GM18858 (cell line): ENCODE data around the gene PTMA.
"Not testable (repeated sequence)": the region's sequence is repeated elsewhere in the genome, so short reads cannot be mapped to it uniquely, and the experiment has no call there.

ENCODE experiments used
- ATAC-seq: cut with Tn5 transposase; IDR thresholded peaks from one replicate; pipeline ENCODE4 v1.9.1; 2021; ENCODE audit not compliant: unreplicated experiment

Gene PTMA

GRCh38 chr2:231714639-231715498 is 6.5 kb downstream of the PTMA start:
- ATAC-seq = no peak

- no peak for ATAC-seq
These were observed 7.1 kb downstream of the PTMA start for GRCh38 chr2:231715499-231715837.

DNA sequence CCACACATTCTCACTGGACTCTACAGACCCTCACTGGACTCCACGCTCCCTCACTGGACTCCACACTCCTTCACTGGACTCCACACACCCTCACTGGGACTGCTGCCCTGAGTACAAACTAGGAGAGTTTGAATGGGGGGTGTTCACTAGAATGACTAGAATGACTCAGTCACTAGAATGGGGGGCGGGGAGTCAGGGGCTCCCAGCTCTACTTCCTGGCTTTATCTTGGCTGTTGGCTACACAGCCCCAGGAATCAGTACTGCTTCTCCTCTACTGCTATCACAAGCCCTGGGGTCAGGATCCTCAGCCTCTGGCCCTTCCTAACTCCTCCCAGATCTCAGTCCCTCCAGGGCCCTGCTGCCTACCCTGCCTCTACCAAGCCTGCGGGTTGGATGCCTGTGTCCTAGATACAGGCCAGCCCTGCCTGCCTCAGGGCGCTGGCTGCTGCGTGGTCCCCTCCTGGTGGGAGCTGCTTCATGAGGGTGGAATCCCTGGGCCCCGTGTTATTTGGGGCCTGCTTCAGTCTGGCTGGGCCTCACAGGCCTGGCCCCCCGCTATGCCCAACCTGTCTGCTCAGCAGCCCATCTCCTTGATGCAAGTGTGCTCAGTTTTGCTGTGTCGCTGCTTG is 7.8 kb downstream of the PTMA start:
- ATAC-seq = no peak

- ATAC-seq = no peak
These were observed 8.4 kb downstream of the PTMA start for GRCh38 chr2:231716666-231717280.

- no peak for ATAC-seq
These were observed 9.2 kb downstream of the PTMA start for GRCh38 chr2:231717281-231718171.

DNA sequence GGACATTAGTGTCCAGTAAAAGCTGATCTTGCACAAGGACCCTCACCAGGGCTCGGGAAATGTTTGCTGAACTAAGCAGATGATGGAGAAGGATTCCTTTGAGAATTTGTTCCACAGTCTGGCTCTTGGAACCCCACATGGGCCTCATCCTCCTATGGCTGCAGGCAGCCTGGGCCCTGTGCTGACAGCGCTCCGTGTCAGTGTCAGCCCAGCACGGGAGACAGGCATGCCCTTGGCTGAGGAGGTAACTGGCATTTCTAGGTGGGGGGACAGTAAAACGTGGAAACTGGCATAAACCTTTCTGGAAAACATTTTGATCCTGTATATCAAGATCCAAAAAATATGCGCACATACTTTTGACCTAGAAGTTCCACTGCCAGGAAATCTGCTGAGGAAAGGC is 10.5 kb downstream of the PTMA start:
- ATAC-seq = no peak

DNA sequence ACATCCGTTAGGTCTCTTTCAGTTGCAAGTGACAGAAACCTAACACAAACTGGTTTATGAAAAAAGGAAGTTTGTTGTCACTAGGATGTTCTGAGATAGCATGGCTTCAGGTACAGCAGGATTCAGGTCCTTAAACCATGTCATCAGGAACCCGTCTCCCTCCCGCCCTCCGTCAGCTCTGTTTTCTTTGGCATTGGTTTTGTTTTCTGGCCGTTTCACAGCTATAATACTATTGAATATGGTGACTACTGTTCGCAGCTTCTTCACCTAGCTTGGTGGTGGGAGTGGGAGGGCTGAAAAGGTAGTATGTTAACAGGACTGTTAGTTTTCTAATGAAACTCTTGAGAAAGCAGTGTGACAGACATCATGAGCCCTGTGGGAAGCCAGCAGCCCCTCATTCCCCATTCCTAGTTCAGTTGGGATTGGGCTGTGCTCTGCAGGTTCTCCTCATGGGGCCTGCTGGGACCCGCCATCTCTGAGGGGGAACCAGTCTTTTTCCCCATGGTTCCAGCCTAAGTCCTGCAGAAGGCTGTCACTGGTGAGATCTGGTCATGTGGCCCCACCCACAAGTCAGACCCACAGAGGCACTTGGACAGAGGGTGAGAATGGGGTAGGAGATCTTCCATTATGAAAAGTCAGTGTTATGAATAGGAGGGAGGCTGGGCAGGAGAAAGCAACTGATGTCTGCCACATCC is 12.1 kb downstream of the PTMA start:
- ATAC-seq = peak; percentile 3

- peak; percentile 67 for ATAC-seq
These were observed 13.0 kb downstream of the PTMA start for GRCh38 chr2:231720987-231721966.

DNA sequence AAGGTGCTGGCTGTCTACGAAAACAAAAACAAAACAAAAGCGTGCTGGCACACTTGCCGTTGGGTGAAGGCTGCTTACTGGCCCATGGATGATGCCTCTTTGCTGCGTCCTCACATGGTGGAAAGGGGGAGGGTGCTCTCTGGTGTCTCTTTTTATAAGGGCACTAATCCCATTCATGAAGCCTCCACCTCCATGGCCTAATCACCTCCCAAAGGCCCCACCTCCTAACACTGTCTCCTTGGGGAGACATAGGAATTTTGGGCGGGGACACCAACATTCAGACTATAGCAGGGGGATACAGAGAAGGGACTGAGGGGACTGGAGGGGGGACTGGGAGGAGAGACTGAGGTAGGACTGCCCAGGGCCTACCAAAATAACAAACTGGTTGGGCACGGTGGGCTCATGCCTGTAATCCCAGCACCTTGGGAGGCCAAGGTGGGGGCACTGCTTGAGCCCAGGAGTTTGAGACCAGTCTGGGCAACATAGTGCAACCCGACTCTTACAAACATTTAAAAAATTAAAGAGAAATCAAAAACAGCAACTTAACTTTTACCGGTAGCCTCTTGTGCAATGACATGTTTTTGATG is 14.5 kb downstream of the PTMA start:
- ATAC-seq = no peak

- ATAC-seq = no peak
These were observed 17.2 kb downstream of the PTMA start for GRCh38 chr2:231725476-231725875.

DNA sequence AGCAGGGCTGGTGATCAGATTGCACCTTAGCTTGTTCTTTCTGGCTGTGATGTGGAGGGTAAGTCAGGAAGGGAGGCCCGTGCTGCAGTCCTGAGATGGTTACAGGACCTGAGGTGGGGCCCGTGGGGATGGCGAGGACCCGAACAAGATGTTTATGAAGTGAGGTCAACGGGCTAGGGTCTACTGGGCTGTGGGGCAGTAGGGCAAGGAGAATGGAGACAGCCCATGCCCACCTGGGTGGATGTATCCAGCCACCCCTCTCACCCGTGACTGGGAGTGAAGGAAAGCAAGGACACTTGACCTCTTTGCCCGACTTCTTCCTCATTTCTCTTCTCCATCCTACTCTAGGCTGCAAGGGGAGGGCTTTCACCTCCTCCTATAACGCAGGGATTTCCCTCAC is 18.0 kb downstream of the PTMA start:
- ATAC-seq = no peak

GRCh38 chr2:231727621-231728020 is 19.3 kb downstream of the PTMA start:
- ATAC-seq = no peak

DNA sequence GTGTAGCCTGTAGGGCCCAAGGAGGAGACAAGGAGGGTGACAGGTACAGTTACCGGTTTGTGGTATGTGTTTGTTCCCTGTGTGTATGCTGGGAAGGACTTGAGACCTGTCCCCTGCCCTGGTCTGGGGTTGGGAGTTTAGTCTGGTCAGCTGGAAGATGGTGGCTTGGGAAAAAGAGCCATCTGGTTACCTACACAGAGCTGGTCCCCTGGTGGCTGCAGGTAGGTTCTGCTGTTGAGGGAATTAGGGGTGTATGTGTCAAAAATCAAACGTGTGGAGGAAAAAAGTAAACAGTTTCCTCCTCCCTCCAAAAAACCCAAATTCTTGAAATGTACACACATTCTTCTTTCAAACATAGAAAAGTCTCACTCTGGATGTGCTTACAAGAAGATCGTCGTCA is 24.3 kb downstream of the PTMA start:
- no peak for ATAC-seq

DNA sequence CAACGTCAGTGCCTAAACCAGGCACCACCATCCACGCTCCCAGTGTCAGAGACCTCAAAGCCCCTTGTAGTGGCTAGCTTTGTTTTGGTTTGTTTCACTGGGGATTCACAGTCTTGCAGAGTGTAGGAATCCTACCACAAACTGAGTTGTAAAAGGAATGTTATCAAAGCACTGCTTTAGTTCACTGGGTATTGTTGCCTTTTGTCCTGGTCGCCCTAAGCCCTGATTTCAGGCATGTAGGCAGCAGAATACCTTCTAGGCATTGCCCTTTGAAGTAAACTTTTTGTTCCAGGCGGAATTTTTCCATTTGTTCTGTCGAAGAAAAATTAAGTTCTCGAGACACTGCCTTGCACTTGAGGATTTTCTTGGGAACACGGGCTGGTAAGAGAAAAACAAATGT is 29.4 kb downstream of the PTMA start:
- no peak for ATAC-seq

- no peak for ATAC-seq
These were observed 35.2 kb downstream of the PTMA start for GRCh38 chr2:231743376-231744116.

DNA sequence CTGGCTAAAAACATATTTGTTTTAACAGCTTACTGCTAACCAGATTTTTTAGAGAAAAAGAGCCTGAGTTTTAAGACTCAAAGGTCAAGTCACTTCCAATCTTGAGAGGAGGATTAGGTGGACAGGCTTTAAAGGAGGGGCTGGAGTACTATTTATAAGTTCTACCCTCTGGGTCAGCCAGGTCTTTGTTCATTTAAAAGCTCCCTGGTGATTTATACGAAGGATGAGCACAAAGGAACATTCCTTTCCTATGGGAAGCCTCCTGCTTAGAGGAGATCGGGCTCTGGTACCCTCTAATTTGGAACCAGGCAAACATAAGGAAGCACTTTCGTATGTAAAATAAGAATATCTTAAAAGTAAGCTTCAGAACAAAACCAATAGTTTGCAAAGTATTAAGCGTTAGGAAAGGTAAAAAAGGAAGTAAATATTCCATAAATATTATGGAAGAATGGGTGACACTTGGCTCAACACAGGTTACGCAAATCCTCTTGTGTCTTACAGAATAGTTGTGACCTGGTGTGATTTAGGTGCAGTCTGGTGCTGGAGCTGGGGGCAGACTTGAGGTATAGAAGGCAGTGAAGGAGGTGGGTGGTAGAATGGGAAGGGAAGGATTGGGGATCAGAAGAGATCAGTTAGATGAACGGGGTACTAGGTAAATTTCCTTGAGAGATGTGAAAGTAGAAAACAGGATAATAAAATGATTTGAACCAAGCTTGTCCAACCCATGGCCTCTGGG is 37.1 kb downstream of the PTMA start:
- ATAC-seq = no peak

DNA sequence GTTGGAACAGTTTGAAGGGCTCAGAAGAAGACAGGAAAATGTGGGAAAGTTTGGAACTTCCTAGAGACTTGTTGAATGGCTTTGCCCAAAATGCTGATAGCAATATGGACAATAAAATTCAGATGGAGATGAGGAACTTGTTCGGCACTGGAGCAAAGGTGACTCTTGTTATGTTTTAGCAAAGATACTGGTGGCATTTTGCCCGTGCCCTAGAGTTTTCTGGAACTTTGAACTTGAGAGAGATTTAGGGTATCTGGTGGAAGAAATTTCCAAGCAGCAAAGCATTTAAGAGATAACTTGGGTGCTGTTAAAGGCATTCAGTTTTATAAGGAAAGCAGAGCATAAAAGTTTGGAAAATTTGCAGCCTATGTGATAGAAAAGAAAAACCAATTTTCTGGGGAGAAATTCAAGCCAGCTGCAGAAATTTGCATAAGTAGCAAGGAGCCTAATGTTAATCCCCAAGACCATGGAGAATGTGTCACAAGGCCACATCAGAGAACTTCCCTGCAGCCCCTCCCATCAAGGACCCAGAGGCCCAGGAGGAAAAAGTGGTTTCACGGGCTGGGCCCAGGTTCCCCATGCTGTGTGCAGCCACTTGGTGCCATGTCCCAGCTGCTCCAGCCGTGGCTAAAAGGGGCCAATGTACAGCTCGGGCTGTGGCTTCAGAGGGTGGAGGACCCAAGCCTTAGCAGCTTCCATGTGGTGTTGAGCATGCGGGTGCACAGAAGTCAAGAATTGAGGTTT is 40.0 kb downstream of the PTMA start:
- ATAC-seq = not testable (repeated sequence)
